Measurements from ENCODE around the gene PARD3. TPM values are rescaled to one million over a fixed set of nuclear protein-coding genes. Genes with fewer than 3 reads are reported as not detected.

The PARD3 gene
- total and polyA plus RNA-seq, 2 donors (not counting 3 experiments of a cell fraction or from before 2014, with no cell fraction given), result 7.3 to 24.1 TPM

DNA sequence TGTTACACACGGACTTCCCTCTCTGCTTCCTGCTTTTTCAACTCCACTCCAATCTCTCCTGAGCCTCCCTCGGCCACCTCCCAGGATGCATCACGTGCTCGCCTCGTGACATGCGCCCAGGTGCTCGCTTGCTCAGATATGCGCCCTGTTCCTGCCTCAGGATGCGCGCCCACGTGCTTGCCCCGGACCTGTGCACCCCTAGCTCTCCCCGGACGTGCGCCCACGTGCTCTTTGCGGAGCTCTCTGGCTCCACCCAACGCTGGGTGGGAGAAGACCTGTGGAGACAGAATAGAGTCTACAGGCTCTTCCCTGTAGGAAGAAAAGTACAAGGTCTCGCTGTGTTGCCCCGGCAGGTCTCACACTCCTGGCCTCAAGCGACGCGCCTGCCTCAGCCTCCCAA is 23.1 kb downstream of the PARD3 start:
- no peak overlapping the region for H3K27ac ChIP-seq (ENCODE audit: insufficient read depth, low read depth, low read length)
- no peak overlapping the region for H3K4me2 ChIP-seq (ENCODE audit: insufficient read depth, low read length)
- no peak overlapping the region for H3K9ac ChIP-seq (replicated peaks; ENCODE audit: extremely low read depth, insufficient read depth, low read length)
- ChIA-PET POLR2A (no interaction called here), CTCF (interaction anchor here (1.6 to 1.7 kb wide), 2 partner anchors 11 to 24 kb away, joined by 4 to 7 read pairs; no protein-coding TSS in a partner anchor)
- no TSS peak for BruUV-seq (replicated peaks)
- no peak overlapping the region for H2AFZ ChIP-seq (ENCODE audit: low read depth, low read length)
- TF ChIP-seq, protein P1, sequence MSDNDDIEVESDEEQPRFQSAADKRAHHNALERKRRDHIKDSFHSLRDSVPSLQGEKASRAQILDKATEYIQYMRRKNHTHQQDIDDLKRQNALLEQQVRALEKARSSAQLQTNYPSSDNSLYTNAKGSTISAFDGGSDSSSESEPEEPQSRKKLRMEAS (IDR thresholded peaks at IDR 0.05; ENCODE audit: insufficient read depth, insufficient read length), result no peak
- TF ChIP-seq POLR2AphosphoS5 (IDR thresholded peaks at IDR 0.05; ENCODE audit: insufficient read depth, low read depth, low read length) (no peak), GATA2 (IDR thresholded peaks at IDR 0.05; ENCODE audit: insufficient read depth, insufficient read length, low read depth, low read length) (no peak), MYC (IDR thresholded peaks at IDR 0.05; ENCODE audit: low read depth, low read length) (no peak), JUN (IDR thresholded peaks at IDR 0.05; ENCODE audit: borderline replicate concordance, insufficient read depth, insufficient read length, low read depth) (no peak)
- no peaks in the 10 kb centered on the region for H3K36me3 ChIP-seq (ENCODE audit: control insufficient read depth in 2 of 2, extremely low read depth in 1 of 2, insufficient read depth in 2 of 2, low read length in 2 of 2)
- FAIRE-seq, result no peak
- H3K4me1 ChIP-seq (ENCODE audit: control insufficient read depth, extremely low read depth, insufficient read depth, low read length), result no peaks in the 10 kb centered on the region
- H3K9me1 ChIP-seq (replicated peaks; ENCODE audit: control insufficient read depth, extremely low read depth, insufficient read depth, low read length), result no peaks in the 10 kb centered on the region
- no peak overlapping the region for H3K4me3 ChIP-seq (replicated peaks in 1 of 3; ENCODE audit: insufficient read depth in 1 of 3, low read depth in 1 of 3, low read length in 3 of 3)
- DNase-seq (ENCODE audit: low read depth, low spot score), result no peak
- no peaks in the 10 kb centered on the region for H4K20me1 ChIP-seq (replicated peaks; ENCODE audit: control insufficient read depth, extremely low read depth, insufficient read depth, low read length)
- H3K79me2 ChIP-seq (ENCODE audit: control insufficient read depth, insufficient read depth, low read length), result peaks cover 13% of the 10 kb centered on the region
- intact Hi-C loops (cut with micrococcal nuclease), result no loop called here
- H3K27me3 ChIP-seq (ENCODE audit: control insufficient read depth in 2 of 2, insufficient read depth in 2 of 2, low read length in 2 of 2), result no peaks in the 10 kb centered on the region
- dilution Hi-C loops (cut with MboI; ENCODE audit: extremely low pct_ligation_motif_present, low sequenced_read_pairs), result no loop called here
- H3K9me3 ChIP-seq (replicated peaks; ENCODE audit: control insufficient read depth, insufficient read depth, low read length), result no peaks in the 10 kb centered on the region

DNA sequence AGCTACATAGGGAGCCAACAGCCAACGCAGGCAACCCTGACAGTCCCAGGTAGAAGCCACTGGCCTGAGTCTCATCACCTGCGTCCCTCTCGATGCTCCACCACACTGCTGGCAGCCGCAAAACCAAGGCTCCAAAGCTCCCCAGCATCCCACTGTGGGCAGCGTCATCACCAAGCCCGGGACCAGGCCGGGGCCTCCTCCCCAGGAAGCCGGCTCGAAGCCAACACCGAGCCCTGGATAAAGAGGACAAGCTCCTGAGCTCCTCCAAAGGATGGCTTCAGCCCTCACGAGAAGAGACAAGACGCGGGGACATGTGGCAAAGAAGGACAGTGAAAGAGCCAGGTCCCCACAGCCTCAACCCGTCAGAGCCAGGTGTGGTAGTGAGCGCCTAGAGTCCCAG is 23.9 kb downstream of the PARD3 start:
- intact Hi-C loops (cut with micrococcal nuclease), result no loop called here
- dilution Hi-C loops (cut with MboI; ENCODE audit: extremely low pct_ligation_motif_present, low sequenced_read_pairs), result no loop called here
- H3K36me3 ChIP-seq (ENCODE audit: control insufficient read depth in 2 of 2, extremely low read depth in 1 of 2, insufficient read depth in 2 of 2, low read length in 2 of 2), result no peaks in the 10 kb centered on the region
- no peak overlapping the region for H2AFZ ChIP-seq (ENCODE audit: low read depth, low read length)
- no peak overlapping the region for H3K4me2 ChIP-seq (ENCODE audit: insufficient read depth, low read length)
- POLR2A ChIA-PET, result no interaction called here
- BruUV-seq (replicated peaks), result no TSS peak
- CTCF ChIA-PET, result interaction anchor here (1.7 kb wide), 1 partner anchor 25 kb away, joined by 4 read pairs; no protein-coding TSS in a partner anchor
- no peak overlapping the region for H3K4me3 ChIP-seq (replicated peaks in 1 of 3; ENCODE audit: insufficient read depth in 1 of 3, low read depth in 1 of 3, low read length in 3 of 3)
- no peaks in the 10 kb centered on the region for H3K9me3 ChIP-seq (replicated peaks; ENCODE audit: control insufficient read depth, insufficient read depth, low read length)
- TF ChIP-seq, protein P2, sequence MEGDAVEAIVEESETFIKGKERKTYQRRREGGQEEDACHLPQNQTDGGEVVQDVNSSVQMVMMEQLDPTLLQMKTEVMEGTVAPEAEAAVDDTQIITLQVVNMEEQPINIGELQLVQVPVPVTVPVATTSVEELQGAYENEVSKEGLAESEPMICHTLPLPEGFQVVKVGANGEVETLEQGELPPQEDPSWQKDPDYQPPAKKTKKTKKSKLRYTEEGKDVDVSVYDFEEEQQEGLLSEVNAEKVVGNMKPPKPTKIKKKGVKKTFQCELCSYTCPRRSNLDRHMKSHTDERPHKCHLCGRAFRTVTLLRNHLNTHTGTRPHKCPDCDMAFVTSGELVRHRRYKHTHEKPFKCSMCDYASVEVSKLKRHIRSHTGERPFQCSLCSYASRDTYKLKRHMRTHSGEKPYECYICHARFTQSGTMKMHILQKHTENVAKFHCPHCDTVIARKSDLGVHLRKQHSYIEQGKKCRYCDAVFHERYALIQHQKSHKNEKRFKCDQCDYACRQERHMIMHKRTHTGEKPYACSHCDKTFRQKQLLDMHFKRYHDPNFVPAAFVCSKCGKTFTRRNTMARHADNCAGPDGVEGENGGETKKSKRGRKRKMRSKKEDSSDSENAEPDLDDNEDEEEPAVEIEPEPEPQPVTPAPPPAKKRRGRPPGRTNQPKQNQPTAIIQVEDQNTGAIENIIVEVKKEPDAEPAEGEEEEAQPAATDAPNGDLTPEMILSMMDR (IDR thresholded peaks at IDR 0.05; ENCODE audit: extremely low read depth in 1 of 2, insufficient read depth in 1 of 2, low read depth in 1 of 2, low read length in 2 of 2), result no peak
- TF ChIP-seq, protein P1 (IDR thresholded peaks at IDR 0.05; ENCODE audit: insufficient read depth, insufficient read length), result no peak
- TF ChIP-seq JUN (IDR thresholded peaks at IDR 0.05; ENCODE audit: borderline replicate concordance, insufficient read depth, insufficient read length, low read depth), result no peak
- no peak for TF ChIP-seq GATA2 (IDR thresholded peaks at IDR 0.05; ENCODE audit: insufficient read depth, insufficient read length, low read depth, low read length)
- no peak for TF ChIP-seq MYC (IDR thresholded peaks at IDR 0.05; ENCODE audit: low read depth, low read length)
- no peak for TF ChIP-seq POLR2AphosphoS5 (IDR thresholded peaks at IDR 0.05; ENCODE audit: insufficient read depth, low read depth, low read length)
- TF ChIP-seq FOS (IDR thresholded peaks at IDR 0.05; ENCODE audit: borderline replicate concordance, insufficient read depth, low read length), result no peak
- H3K9ac ChIP-seq (replicated peaks; ENCODE audit: extremely low read depth, insufficient read depth, low read length), result no peak overlapping the region
- no peaks in the 10 kb centered on the region for H4K20me1 ChIP-seq (replicated peaks; ENCODE audit: control insufficient read depth, extremely low read depth, insufficient read depth, low read length)
- H3K27me3 ChIP-seq (ENCODE audit: control insufficient read depth in 2 of 2, insufficient read depth in 2 of 2, low read length in 2 of 2), result no peaks in the 10 kb centered on the region
- no peak for FAIRE-seq
- no peak overlapping the region for H3K27ac ChIP-seq (ENCODE audit: insufficient read depth, low read depth, low read length)
- H3K9me1 ChIP-seq (replicated peaks; ENCODE audit: control insufficient read depth, extremely low read depth, insufficient read depth, low read length), result no peaks in the 10 kb centered on the region
- no peak for DNase-seq (ENCODE audit: low read depth, low spot score)
- peaks cover 13% of the 10 kb centered on the region for H3K79me2 ChIP-seq (ENCODE audit: control insufficient read depth, insufficient read depth, low read length)
- no peaks in the 10 kb centered on the region for H3K4me1 ChIP-seq (ENCODE audit: control insufficient read depth, extremely low read depth, insufficient read depth, low read length)
